ENCODE measurements around the gene OSBPL2.

DNA sequence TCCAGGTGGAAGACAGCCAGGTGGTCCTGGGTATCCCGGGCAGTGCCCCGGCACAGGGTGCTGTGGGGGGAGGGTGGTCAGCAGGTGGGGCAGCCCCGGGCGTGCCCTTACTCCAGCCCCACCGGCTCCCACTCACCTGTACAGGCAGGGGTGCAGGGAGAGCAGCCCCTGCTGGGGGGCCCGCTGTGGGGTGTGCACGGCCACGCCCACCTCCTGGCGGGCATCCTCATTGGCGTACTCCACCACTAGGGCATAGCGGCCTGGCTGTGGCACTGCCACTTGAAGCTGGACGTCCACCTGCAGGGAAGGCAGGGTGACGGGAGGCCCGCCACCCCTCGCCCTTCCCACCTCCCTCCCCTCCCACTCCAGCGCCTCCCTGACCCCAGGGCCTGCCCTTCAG, 94.1 kb downstream of the OSBPL2 start:
- TF ChIP-seq, protein P1, sequence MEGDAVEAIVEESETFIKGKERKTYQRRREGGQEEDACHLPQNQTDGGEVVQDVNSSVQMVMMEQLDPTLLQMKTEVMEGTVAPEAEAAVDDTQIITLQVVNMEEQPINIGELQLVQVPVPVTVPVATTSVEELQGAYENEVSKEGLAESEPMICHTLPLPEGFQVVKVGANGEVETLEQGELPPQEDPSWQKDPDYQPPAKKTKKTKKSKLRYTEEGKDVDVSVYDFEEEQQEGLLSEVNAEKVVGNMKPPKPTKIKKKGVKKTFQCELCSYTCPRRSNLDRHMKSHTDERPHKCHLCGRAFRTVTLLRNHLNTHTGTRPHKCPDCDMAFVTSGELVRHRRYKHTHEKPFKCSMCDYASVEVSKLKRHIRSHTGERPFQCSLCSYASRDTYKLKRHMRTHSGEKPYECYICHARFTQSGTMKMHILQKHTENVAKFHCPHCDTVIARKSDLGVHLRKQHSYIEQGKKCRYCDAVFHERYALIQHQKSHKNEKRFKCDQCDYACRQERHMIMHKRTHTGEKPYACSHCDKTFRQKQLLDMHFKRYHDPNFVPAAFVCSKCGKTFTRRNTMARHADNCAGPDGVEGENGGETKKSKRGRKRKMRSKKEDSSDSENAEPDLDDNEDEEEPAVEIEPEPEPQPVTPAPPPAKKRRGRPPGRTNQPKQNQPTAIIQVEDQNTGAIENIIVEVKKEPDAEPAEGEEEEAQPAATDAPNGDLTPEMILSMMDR (conservative IDR thresholded peaks at IDR 0.05; ENCODE audit: low read length): no peak
- no peak for TF ChIP-seq EZH2phosphoT487 (IDR thresholded peaks at IDR 0.05; ENCODE audit: borderline replicate concordance, low read depth, low read length)

All from OCI-LY7 (cell line).